ENCODE measurements around the gene CEP250. TPM values are rescaled to one million over a fixed set of nuclear protein-coding genes. Genes with fewer than 3 reads are reported as not detected.

CEP250 gene
- polyA plus RNA-seq, 1 donor (not counting 4 experiments of a cell fraction or from before 2014, with no cell fraction given) = 8.1 TPM

GRCh38 chr20:35490736-35491181 is 35.4 kb downstream of the CEP250 start:
- H3K4me3 ChIP-seq (ENCODE audit: control insufficient read depth in 2 of 3, extremely low read depth in 1 of 3, insufficient read depth in 2 of 3, low read depth in 1 of 3, low read length in 3 of 3) = no peak overlapping the region
- H3K9ac ChIP-seq (ENCODE audit: control insufficient read depth, extremely low read depth, insufficient read depth, low read length) = no peak overlapping the region
- no peaks in the 10 kb centered on the region for H3K9me1 ChIP-seq (ENCODE audit: control insufficient read depth, extremely low read depth, insufficient read depth, low read length)
- no peak overlapping the region for H3K4me2 ChIP-seq (ENCODE audit: control insufficient read depth, extremely low read depth, insufficient read depth, low read depth, low read length)
- TF ChIP-seq, protein P1, sequence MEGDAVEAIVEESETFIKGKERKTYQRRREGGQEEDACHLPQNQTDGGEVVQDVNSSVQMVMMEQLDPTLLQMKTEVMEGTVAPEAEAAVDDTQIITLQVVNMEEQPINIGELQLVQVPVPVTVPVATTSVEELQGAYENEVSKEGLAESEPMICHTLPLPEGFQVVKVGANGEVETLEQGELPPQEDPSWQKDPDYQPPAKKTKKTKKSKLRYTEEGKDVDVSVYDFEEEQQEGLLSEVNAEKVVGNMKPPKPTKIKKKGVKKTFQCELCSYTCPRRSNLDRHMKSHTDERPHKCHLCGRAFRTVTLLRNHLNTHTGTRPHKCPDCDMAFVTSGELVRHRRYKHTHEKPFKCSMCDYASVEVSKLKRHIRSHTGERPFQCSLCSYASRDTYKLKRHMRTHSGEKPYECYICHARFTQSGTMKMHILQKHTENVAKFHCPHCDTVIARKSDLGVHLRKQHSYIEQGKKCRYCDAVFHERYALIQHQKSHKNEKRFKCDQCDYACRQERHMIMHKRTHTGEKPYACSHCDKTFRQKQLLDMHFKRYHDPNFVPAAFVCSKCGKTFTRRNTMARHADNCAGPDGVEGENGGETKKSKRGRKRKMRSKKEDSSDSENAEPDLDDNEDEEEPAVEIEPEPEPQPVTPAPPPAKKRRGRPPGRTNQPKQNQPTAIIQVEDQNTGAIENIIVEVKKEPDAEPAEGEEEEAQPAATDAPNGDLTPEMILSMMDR (optimal IDR thresholded peaks at IDR 0.05 in 1 of 3, IDR thresholded peaks at IDR 0.05 in 1 of 3, conservative IDR thresholded peaks at IDR 0.05 in 1 of 3; ENCODE audit: extremely low read depth in 1 of 3, insufficient read depth in 2 of 3, low read length in 3 of 3) = no peak
- FAIRE-seq (no peak), DNase-seq (ENCODE audit: low read depth, low spot score) (no peak)
- no peaks in the 10 kb centered on the region for H4K20me1 ChIP-seq (ENCODE audit: control insufficient read depth, extremely low read depth, insufficient read depth, low read length)
- H3K79me2 ChIP-seq (ENCODE audit: control insufficient read depth, insufficient read depth, low read length) = no peaks in the 10 kb centered on the region
- no peak overlapping the region for H2AFZ ChIP-seq (ENCODE audit: control insufficient read depth, low read length)
- dilution Hi-C loops (cut with MboI; ENCODE audit: extremely low pct_ligation_motif_present, low sequenced_read_pairs) = no loop called here
- H3K9me3 ChIP-seq (ENCODE audit: control insufficient read depth, low read depth, low read length) = no peaks in the 10 kb centered on the region
- no peaks in the 10 kb centered on the region for H3K27me3 ChIP-seq (ENCODE audit: control insufficient read depth, extremely low read depth, insufficient read depth, low read length)
- H3K36me3 ChIP-seq (ENCODE audit: control insufficient read depth in 2 of 2, extremely low read depth in 1 of 2, insufficient read depth in 2 of 2, low read length in 2 of 2) = peaks cover 23 to 25% of the 10 kb centered on the region in 2 experiments
- H3K27ac ChIP-seq (ENCODE audit: control insufficient read depth, insufficient read depth, low read length) = no peak overlapping the region
- no peaks in the 10 kb centered on the region for H3K4me1 ChIP-seq (ENCODE audit: control insufficient read depth, extremely low read depth, insufficient read depth, low read length)

DNA sequence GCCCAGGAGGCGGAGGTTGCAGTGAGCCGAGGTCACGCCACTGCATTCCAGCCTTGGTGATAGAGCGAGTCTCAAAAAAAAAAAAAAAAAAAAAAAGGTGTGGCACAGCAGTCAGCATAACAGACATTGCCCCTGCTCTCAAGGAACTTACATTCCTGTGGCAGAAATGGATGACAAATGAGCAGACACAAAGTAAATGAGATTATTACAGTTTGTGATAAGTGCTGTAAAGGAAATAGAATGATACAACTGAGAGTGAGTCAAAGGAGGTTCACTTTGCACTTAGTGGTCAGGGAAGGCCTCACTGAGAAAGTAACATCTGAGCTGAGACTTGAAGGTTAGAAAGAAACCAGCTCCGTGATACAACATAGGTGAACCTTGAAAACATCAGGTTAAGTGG is 36.4 kb downstream of the CEP250 start:
- Histone ChIP-seq H3K4me2 (ENCODE audit: control insufficient read depth, extremely low read depth, insufficient read depth, low read depth, low read length) (no peak overlapping the region), H3K4me3 (ENCODE audit: control insufficient read depth in 2 of 3, extremely low read depth in 1 of 3, insufficient read depth in 2 of 3, low read depth in 1 of 3, low read length in 3 of 3) (no peak overlapping the region), H3K9ac (ENCODE audit: control insufficient read depth, extremely low read depth, insufficient read depth, low read length) (no peak overlapping the region), H3K27ac (ENCODE audit: control insufficient read depth, insufficient read depth, low read length) (no peak overlapping the region), H3K27me3 (ENCODE audit: control insufficient read depth, extremely low read depth, insufficient read depth, low read length) (no peaks in the 10 kb centered on the region), H3K79me2 (ENCODE audit: control insufficient read depth, insufficient read depth, low read length) (no peaks in the 10 kb centered on the region), H3K9me3 (ENCODE audit: control insufficient read depth, low read depth, low read length) (no peaks in the 10 kb centered on the region), H4K20me1 (ENCODE audit: control insufficient read depth, extremely low read depth, insufficient read depth, low read length) (no peaks in the 10 kb centered on the region), H2AFZ (ENCODE audit: control insufficient read depth, low read length) (no peak overlapping the region), H3K9me1 (ENCODE audit: control insufficient read depth, extremely low read depth, insufficient read depth, low read length) (no peaks in the 10 kb centered on the region), H3K36me3 (ENCODE audit: control insufficient read depth in 2 of 2, extremely low read depth in 1 of 2, insufficient read depth in 2 of 2, low read length in 2 of 2) (peaks cover 24 to 25% of the 10 kb centered on the region in 2 experiments), H3K4me1 (ENCODE audit: control insufficient read depth, extremely low read depth, insufficient read depth, low read length) (no peaks in the 10 kb centered on the region)
- FAIRE-seq (no peak), DNase-seq (ENCODE audit: low read depth, low spot score) (no peak)
- TF ChIP-seq, protein P1 (optimal IDR thresholded peaks at IDR 0.05 in 1 of 3, IDR thresholded peaks at IDR 0.05 in 1 of 3, conservative IDR thresholded peaks at IDR 0.05 in 1 of 3; ENCODE audit: extremely low read depth in 1 of 3, insufficient read depth in 2 of 3, low read length in 3 of 3) = no peak
- TF ChIP-seq EZH2 (IDR thresholded peaks at IDR 0.05; ENCODE audit: low read length) = no peak
- dilution Hi-C loops (cut with MboI; ENCODE audit: extremely low pct_ligation_motif_present, low sequenced_read_pairs) = no loop called here
